GM20000 (cell line): ENCODE data around the gene TPRG1.

ENCODE experiments used
- DNase-seq: peaks from one replicate; pipeline ENCODE4 v3.0.0; 2012; ENCODE audit warnings: low spot score
- TF ChIP-seq, protein P1 (sequence below): IDR thresholded peaks from 2 replicates; pipeline ENCODE4 v1.5.1; 2012; ENCODE audit warnings: mild to moderate bottlenecking, control low read depth; ENCODE audit errors: extremely low read depth, missing control alignments

The TPRG1 gene

DNA sequence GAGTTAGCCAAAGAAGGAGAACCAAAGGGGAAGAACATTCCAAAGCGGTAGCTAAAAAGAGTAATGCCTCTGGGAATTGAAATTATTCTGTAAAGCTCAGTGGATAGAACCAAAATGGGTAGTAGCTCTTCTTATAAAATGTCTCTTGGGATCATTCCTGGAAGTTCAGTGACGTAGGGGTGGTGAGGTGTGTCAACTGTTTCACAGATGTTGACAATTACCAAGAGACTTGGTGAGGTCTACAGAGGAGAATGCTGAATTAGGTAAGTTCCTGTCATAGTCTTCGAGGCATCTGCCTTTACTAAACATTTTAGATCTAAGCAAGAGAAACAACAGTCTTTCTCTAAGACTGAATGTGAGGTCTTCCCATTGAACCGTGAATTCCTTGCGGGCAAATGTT lies 67.8 kb downstream of the TPRG1 start:
- DNase-seq = no peak
- TF ChIP-seq, protein P1, sequence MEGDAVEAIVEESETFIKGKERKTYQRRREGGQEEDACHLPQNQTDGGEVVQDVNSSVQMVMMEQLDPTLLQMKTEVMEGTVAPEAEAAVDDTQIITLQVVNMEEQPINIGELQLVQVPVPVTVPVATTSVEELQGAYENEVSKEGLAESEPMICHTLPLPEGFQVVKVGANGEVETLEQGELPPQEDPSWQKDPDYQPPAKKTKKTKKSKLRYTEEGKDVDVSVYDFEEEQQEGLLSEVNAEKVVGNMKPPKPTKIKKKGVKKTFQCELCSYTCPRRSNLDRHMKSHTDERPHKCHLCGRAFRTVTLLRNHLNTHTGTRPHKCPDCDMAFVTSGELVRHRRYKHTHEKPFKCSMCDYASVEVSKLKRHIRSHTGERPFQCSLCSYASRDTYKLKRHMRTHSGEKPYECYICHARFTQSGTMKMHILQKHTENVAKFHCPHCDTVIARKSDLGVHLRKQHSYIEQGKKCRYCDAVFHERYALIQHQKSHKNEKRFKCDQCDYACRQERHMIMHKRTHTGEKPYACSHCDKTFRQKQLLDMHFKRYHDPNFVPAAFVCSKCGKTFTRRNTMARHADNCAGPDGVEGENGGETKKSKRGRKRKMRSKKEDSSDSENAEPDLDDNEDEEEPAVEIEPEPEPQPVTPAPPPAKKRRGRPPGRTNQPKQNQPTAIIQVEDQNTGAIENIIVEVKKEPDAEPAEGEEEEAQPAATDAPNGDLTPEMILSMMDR = no peak

DNA sequence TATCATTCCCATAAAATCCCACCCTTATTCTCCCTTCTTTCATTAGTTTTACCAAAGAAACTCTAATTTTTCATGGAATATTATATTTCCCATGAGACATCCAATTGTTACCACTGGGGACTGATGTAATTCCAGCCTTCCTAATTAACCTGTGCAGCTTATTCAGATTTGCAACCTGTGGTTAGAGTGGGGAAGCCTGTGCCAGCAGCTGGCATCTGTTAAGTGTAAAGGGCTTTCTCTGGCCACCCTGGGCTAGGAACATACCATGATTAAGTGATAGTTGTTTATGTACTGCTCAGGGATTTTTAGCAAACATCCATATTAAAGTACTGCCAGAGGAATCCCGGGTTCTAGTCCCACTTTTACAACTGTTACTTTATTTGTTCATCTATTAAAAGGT lies 78.2 kb downstream of the TPRG1 start:
- no peak for DNase-seq
- TF ChIP-seq, protein P1 = no peak

DNA sequence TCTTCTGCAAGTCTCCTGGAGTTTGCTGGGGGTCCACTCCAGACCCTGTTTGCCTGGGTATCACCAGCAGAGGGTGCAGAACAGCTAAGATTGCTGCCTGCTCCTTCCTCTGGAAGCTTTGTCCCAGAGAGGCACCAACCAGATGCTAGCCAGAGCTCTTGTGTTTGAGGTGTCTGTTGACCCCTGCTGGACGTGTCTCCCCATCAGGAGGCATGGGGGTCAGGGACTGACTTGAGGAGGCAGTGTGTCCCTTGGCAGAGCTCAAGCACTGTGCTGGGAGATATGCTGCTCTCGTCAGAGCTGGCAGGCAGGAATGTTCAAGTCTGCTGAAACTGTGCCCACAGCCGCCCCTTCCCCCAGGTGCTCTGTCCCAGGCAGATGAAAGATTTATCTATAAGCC lies 86.5 kb downstream of the TPRG1 start:
- TF ChIP-seq, protein P1 = no peak
- no peak for DNase-seq

DNA sequence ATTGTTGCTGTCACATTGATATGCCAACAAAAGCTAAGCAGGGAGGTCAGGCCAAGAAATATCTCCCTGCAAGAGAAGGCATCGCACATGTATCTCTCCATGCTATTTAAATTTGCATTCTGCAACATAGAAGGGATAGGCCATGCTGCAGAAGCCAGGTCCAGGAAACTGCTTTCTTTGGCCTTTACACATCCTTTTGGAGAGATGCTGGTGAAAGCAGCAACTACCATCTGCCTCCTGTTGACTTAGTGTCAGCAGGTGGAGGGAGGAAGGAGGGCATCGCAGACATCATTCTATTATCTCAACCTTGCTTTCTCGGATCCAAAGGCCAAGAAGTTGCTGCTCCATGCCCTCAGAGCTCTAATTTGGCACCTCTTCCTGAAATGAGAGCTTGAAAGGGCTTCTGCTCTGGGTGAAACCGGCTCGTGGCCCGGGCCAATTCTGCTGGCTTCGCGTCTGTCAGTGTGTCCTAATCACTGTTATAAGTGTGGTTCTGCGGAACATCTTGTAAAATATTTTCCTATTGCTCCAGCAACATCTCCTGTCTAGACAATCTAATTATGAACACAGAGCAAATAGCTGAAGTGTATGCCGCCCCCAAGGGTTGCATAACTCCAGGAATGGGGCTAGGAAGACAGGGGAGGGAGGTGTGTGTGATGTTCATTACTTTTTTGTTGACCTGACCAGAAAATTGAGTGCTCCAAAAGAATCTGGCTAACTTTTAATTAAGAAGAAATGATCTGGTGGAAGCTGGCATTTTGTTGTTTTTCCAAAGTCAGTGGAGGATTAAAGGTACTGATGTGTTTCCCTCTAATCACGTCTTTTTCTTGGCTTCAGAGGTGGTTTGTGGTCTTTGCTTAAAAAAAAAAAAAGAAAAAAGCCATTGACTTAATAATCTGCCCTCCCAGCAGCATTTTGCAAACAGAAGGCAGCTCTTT lies 89.1 kb downstream of the TPRG1 start:
- no peak for DNase-seq
- TF ChIP-seq, protein P1 = no peak

GRCh38 chr3:189262746-189263145 lies 91.0 kb downstream of the TPRG1 start:
- no peak for DNase-seq
- TF ChIP-seq, protein P1 = no peak

DNA sequence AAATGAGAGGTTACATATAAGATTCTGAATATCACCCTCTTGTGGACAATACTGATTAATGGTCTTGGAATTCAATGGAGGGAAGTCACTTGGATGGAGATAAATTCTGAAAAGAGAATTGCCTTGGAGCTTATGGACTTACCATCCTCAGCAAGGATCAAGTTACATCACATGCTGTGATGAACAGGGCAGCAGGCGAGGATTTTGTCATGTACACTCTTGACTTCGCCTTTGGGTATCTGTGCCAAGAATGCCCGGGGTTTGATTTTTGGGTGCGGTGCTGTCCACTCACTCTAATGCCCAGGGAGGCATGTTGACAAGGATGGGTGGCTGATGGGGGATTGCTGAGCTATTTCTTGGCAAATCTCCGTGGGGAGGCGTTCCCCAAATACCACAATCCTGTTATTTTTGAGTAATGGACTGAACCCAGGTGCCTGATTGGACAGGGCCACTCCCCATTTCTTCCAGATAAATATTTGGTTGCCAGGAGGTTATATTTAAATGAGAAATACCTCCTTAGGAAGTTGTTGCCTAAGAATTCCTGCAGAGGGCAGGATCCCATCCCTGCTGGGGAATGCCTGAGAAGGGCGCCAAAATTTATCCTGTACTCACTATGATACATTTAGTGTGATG lies 96.3 kb downstream of the TPRG1 start:
- TF ChIP-seq, protein P1 = no peak
- no peak for DNase-seq

DNA sequence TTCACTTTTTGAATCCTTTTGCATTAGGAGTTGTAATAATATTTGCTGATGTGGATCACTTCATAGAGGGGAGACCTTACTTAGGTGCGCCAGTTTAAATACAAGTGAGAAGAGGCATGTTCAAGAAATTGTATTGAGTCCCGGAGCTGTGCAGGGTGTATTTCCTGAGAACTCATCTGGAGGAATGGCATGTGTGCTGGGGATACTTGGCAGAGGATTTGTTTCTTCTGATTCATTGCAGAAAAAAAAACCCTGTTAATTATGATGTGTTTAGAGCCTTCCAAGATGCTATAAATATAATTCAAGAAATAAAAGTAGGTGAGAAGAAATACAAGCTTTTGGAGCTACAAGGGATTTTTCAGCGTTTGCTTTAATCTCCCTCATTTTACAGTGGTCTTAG lies 97.6 kb downstream of the TPRG1 start:
- TF ChIP-seq, protein P1 = no peak
- no peak for DNase-seq
